ENCODE measurements around the gene NFAM1.

DNA sequence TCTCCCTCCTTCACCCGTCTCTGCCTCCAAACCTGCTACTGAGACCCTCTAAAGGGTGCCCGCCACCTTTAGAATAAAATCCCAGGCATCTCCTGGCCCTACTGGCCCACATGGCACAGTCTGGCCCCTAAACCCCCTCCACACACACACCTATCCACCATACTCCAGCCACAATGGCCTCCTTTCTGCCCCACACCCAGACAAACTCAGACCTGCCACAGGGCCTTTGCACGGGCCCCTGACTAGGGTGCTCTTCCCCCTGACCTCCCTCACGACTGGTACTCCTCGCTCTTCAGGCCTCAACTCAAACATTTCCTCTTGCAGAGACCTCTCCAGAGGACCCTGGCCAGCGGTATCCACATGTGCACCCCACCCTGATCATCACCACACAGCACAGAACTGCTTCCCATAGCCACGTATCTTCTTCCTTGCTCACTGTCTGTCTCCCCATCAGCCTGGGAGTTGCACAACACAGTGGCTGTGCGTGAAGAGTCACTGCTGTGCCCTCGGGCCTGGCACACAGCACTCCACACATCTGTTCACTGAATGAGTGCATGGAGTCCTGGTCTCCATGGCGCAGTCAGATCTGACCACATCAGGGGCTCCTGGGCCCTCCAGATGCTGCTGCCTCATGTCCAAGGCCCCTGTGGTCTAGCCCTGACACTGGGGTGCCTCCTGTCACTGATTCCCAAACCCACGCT, 95.5 kb downstream of the NFAM1 start:
- TF ChIP-seq, protein P1, sequence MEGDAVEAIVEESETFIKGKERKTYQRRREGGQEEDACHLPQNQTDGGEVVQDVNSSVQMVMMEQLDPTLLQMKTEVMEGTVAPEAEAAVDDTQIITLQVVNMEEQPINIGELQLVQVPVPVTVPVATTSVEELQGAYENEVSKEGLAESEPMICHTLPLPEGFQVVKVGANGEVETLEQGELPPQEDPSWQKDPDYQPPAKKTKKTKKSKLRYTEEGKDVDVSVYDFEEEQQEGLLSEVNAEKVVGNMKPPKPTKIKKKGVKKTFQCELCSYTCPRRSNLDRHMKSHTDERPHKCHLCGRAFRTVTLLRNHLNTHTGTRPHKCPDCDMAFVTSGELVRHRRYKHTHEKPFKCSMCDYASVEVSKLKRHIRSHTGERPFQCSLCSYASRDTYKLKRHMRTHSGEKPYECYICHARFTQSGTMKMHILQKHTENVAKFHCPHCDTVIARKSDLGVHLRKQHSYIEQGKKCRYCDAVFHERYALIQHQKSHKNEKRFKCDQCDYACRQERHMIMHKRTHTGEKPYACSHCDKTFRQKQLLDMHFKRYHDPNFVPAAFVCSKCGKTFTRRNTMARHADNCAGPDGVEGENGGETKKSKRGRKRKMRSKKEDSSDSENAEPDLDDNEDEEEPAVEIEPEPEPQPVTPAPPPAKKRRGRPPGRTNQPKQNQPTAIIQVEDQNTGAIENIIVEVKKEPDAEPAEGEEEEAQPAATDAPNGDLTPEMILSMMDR (IDR thresholded peaks at IDR 0.05): no peak
- no peak for TF ChIP-seq POLR2A (IDR thresholded peaks at IDR 0.05)
